IMR-90 (cell line): ENCODE data around the gene THADA. TPM values are rescaled to one million over a fixed set of nuclear protein-coding genes. Genes with fewer than 3 reads are reported as not detected.

Experiments
- ATAC-seq: fragments of 200-7000 bp; cut with Tn5 transposase; 2 replicates; pipeline ENCODE4 v1.9.1; 2020; ENCODE audit warnings: low read depth, mild to moderate bottlenecking, moderate library complexity
- BruUV-seq: library from RNA; stranded (reverse); fragments of 400-500 nt; replicated peaks from 2 replicates; lab custom pipeline; 2021; lab: Mats Ljungman, UMichigan
- CTCF ChIA-PET: fragments of 300-600 bp; formaldehyde crosslinking; extraction: SDS; loops from one replicate; lab custom pipeline; 2021; ENCODE audit warnings: antibody characterized with exemption; lab: Yijun Ruan, JAX
- POLR2A ChIA-PET: fragments of 300-600 bp; sonication (Branson Sonifier 250); formaldehyde crosslinking; loops from one replicate; lab custom pipeline; 2022; ENCODE audit warnings: antibody characterized with exemption; ENCODE audit not compliant: unreplicated experiment; lab: Charles Lee
- DNase-seq: peaks from one replicate; pipeline ENCODE4 v3.0.0; 2013
- H2AFZ ChIP-seq: replicated peaks from 2 replicates; pipeline ENCODE3; 2013; ENCODE audit warnings: low read length, mild to moderate bottlenecking; ENCODE audit not compliant: poor library complexity
- H2AK5ac ChIP-seq: 2 replicates; pipeline ENCODE4 v1.6.1; 2013; ENCODE audit warnings: low read depth, low read length, inconsistent platforms
- H2AK9ac ChIP-seq: replicated peaks from 2 replicates; pipeline ENCODE3; 2013; ENCODE audit warnings: mild to moderate bottlenecking, low read depth, low read length, moderate library complexity; ENCODE audit not compliant: poor library complexity
- H2BK120ac ChIP-seq: 2 replicates; pipeline ENCODE4 v1.6.1; 2013; ENCODE audit warnings: low read depth, low read length, inconsistent platforms
- H2BK15ac ChIP-seq: 3 replicates; pipeline ENCODE4 v1.6.1; 2013; ENCODE audit warnings: low read depth, low read length, inconsistent platforms
- H2BK20ac ChIP-seq: 2 replicates; pipeline ENCODE4 v1.6.1; 2013; ENCODE audit warnings: low read depth, mild to moderate bottlenecking, inconsistent platforms, low read length, moderate library complexity
- H2BK5ac ChIP-seq: 2 replicates; pipeline ENCODE4 v1.6.1; 2013; ENCODE audit warnings: mild to moderate bottlenecking, low read depth, low read length, inconsistent platforms; ENCODE audit not compliant: poor library complexity, severe bottlenecking
- H3K14ac ChIP-seq: replicated peaks from 2 replicates; pipeline ENCODE4 v1.6.1; 2013; ENCODE audit warnings: low read depth, low read length, inconsistent platforms
- H3K18ac ChIP-seq: 2 replicates; pipeline ENCODE4 v1.6.1; 2013; ENCODE audit warnings: low read depth, low read length, control low read depth
- H3K23ac ChIP-seq: 2 replicates; pipeline ENCODE4 v1.6.1; 2013; ENCODE audit warnings: low read depth, low read length, inconsistent platforms
- H3K27ac ChIP-seq: 2 replicates; pipeline ENCODE4 v1.5.1; 2013; ENCODE audit warnings: mild to moderate bottlenecking, control low read depth, low read length; ENCODE audit not compliant: insufficient read depth
- H3K27me3 ChIP-seq: 2 replicates; pipeline ENCODE4 v1.6.1; 2013; ENCODE audit warnings: low read length; ENCODE audit not compliant: control insufficient read depth, insufficient read depth
- H3K36me3 ChIP-seq: 2 replicates; pipeline ENCODE4 v1.6.1; 2013; ENCODE audit warnings: low read length, mixed read lengths; ENCODE audit not compliant: control insufficient read depth, insufficient read depth
- H3K4ac ChIP-seq: 2 replicates; pipeline ENCODE4 v1.6.1; 2013; ENCODE audit warnings: low read depth, low read length, inconsistent platforms
- H3K4me1 ChIP-seq: 2 replicates; pipeline ENCODE4 v1.6.1; 2013; ENCODE audit warnings: low read length, mixed read lengths; ENCODE audit not compliant: control insufficient read depth, insufficient read depth
- H3K4me2 ChIP-seq: 2 replicates; pipeline ENCODE4 v1.6.1; 2013; ENCODE audit warnings: low read depth, mild to moderate bottlenecking, control low read depth, low read length, moderate library complexity
- H3K4me3 ChIP-seq: 2 replicates; pipeline ENCODE4 v1.5.1; 2013; ENCODE audit warnings: low read depth, mild to moderate bottlenecking, control low read depth, low read length, moderate library complexity; ENCODE audit not compliant: insufficient read depth
- H3K56ac ChIP-seq: 2 replicates; pipeline ENCODE4 v1.6.1; 2013; ENCODE audit warnings: low read length, inconsistent platforms; ENCODE audit not compliant: insufficient read depth; ENCODE audit errors: extremely low read depth
- H3K79me1 ChIP-seq, 2 experiments: 2 replicates each; pipeline ENCODE4 v1.6.1; 2013; ENCODE audit warnings: low read length in 2 of 2, inconsistent platforms in 1 of 2, low read depth in 1 of 2
- H3K9ac ChIP-seq: 2 replicates; pipeline ENCODE4 v1.6.1; 2013; ENCODE audit warnings: low read depth, low read length, control low read depth
- H3K9me1 ChIP-seq: 2 replicates; pipeline ENCODE4 v1.6.1; 2013; ENCODE audit warnings: low read length, inconsistent platforms; ENCODE audit not compliant: insufficient read depth
- H3K9me3 ChIP-seq: 2 replicates; pipeline ENCODE4 v1.6.1; 2013; ENCODE audit warnings: low read length; ENCODE audit not compliant: control insufficient read depth, insufficient read depth
- H4K20me1 ChIP-seq: 2 replicates; pipeline ENCODE4 v1.6.1; 2013; ENCODE audit warnings: low read length, inconsistent platforms; ENCODE audit not compliant: insufficient read depth
- H4K5ac ChIP-seq: 2 replicates; pipeline ENCODE4 v1.6.1; 2013; ENCODE audit warnings: mild to moderate bottlenecking, low read depth, low read length, control low read depth
- H4K8ac ChIP-seq, 2 experiments: 2 replicates each; pipeline ENCODE4 v1.6.1; 2013; ENCODE audit warnings: low read depth in 2 of 2, low read length in 2 of 2, control low read depth in 1 of 2, inconsistent platforms in 1 of 2
- H4K91ac ChIP-seq: 2 replicates; pipeline ENCODE4 v1.6.1; 2013; ENCODE audit warnings: low read depth, low read length, inconsistent platforms; ENCODE audit not compliant: insufficient read depth
- BHLHE40 ChIP-seq: fragments of 150-350 bp; IDR thresholded peaks from 2 replicates; pipeline ENCODE4 v1.6.1; 2016; ENCODE audit warnings: mild to moderate bottlenecking, low read depth, low read length
- CEBPB ChIP-seq: IDR thresholded peaks from 2 replicates; pipeline ENCODE4 v1.6.1; 2012; ENCODE audit warnings: low read depth, low read length, improper control_type of control experiment
- CHD1 ChIP-seq: IDR thresholded peaks from 2 replicates; pipeline ENCODE4 v1.6.1; 2012; ENCODE audit warnings: low read depth, low read length, improper control_type of control experiment
- CTCF ChIP-seq: conservative IDR thresholded peaks from 2 replicates; pipeline ENCODE4 v1.5.1; 2012; ENCODE audit warnings: mild to moderate bottlenecking, low read depth, low read length, improper control_type of control experiment
- ELK1 ChIP-seq: fragments of 150-350 bp; IDR thresholded peaks from 2 replicates; pipeline ENCODE4 v1.6.1; 2016; ENCODE audit warnings: low read depth, mild to moderate bottlenecking, low read length, moderate library complexity, borderline replicate concordance
- FOS ChIP-seq: fragments of 150-350 bp; IDR thresholded peaks from 2 replicates; pipeline ENCODE4 v1.6.1; 2016; ENCODE audit warnings: low read depth, low read length
- MAFK ChIP-seq: IDR thresholded peaks from 2 replicates; pipeline ENCODE4 v1.6.1; 2012; ENCODE audit warnings: low read depth, low read length, improper control_type of control experiment
- MXI1 ChIP-seq: IDR thresholded peaks from 2 replicates; pipeline ENCODE4 v1.6.1; 2012; ENCODE audit warnings: low read depth, mild to moderate bottlenecking, low read length, moderate library complexity, borderline replicate concordance
- NFE2L2 ChIP-seq: fragments of 150-350 bp; IDR thresholded peaks from 2 replicates; pipeline ENCODE4 v1.6.1; 2016; ENCODE audit warnings: low read depth, mild to moderate bottlenecking, low read length
- POLR2A ChIP-seq: IDR thresholded peaks from 2 replicates; pipeline ENCODE4 v1.6.1; 2012; ENCODE audit warnings: mild to moderate bottlenecking, low read depth, low read length
- RAD21 ChIP-seq: IDR thresholded peaks from 2 replicates; pipeline ENCODE4 v1.6.1; 2012; ENCODE audit warnings: low read length, improper control_type of control experiment
- RFX5 ChIP-seq: IDR thresholded peaks from 2 replicates; pipeline ENCODE4 v1.8.0; 2012; ENCODE audit warnings: low read depth, mild to moderate bottlenecking, low read length, moderate library complexity
- SMC3 ChIP-seq: fragments of 150-350 bp; IDR thresholded peaks from 2 replicates; pipeline ENCODE4 v1.6.1; 2016; ENCODE audit warnings: low read depth, mild to moderate bottlenecking, antibody characterized with exemption, low read length, moderate library complexity
- USF2 ChIP-seq: fragments of 150-350 bp; IDR thresholded peaks from 2 replicates; pipeline ENCODE4 v1.6.1; 2017; ENCODE audit warnings: mild to moderate bottlenecking, antibody characterized with exemption, low read length, low read depth
- WGBS, 2 experiments: methylation state at CpG; one replicate each; pipeline versions ENCODE4 v1.1.5 to v1.1.7; 2013; ENCODE audit warnings: missing lambda C conversion rate in 2 of 2; ENCODE audit not compliant: insufficient read length in 1 of 2; ENCODE audit errors: extremely low coverage in 2 of 2; 5-methylcytosine and 5-hydroxymethylcytosine counted together
- dilution Hi-C: fragments of 300-500 bp; cut with HindIII; formaldehyde crosslinking; loops from one replicate; pipeline ENCODE4 v1.14.3; 2018; ENCODE audit warnings: low sequenced_read_pairs; ENCODE audit not compliant: unreplicated experiment
- in situ Hi-C: fragments of 300-500 bp; cut with MboI; formaldehyde crosslinking; loops from 3 replicates; pipeline ENCODE4 v1.14.3; 2019; ENCODE audit warnings: low sequenced_read_pairs, inconsistent platforms, mixed read lengths
- intact Hi-C: fragments of 100-400 bp; cut with micrococcal nuclease; formaldehyde crosslinking; loops from 2 replicates; pipeline ENCODE4 v1.10.0; 2022
- polyA plus RNA-seq, 3 experiments: library from polyadenylated mRNA; depleted of rRNA; stranded (reverse); fragments of >200 nt; gene quantifications; 2 replicates each; pipeline ENCODE4 v1.2.3, GENCODE V29; 2012; ENCODE audit warnings: low replicate concordance in 1 of 3
- total RNA-seq: library from RNA; depleted of rRNA; stranded (reverse); fragments of >200 nt; gene quantifications from 2 replicates; pipeline ENCODE4 v1.2.3, GENCODE V29; 2012

THADA gene
- total and polyA plus RNA-seq, 2 of the 4 experiments (the other 2 are of a cell fraction), result 10.5 to 21.3 TPM

- Histone ChIP-seq H3K27ac (peak overlapping the region; percentile 87; the same call in 1 of the 2 replicates), H4K91ac (no peak overlapping the region), H3K36me3 (no peaks in the 10 kb centered on the region), H3K4me1 (peaks cover 10% of the 10 kb centered on the region), H3K23ac (no peak overlapping the region), H2BK120ac (peak overlapping the region; percentile 42; the same call in 1 of the 2 replicates), H2AK5ac (no peak overlapping the region), H2AK9ac (no peak overlapping the region), H2AFZ (no peak overlapping the region), H3K4me3 (no peak overlapping the region), H2BK5ac (no peak overlapping the region), H3K79me1 (no peaks in the 10 kb centered on the region), H3K9me1 (no peaks in the 10 kb centered on the region), H3K9ac (peak overlapping the region; percentile 10; the same call in 1 of the 2 replicates), H3K4ac (peak overlapping the region; percentile 33; the same call in 1 of the 2 replicates), H2BK20ac (peak overlapping the region; percentile 72; the same call in 1 of the 2 replicates), H3K18ac (peak overlapping the region; percentile 53), H2BK15ac (peak overlapping the region; percentile 27; the same call in 1 of the 3 replicates), H4K8ac (peak overlapping the region in 1 of 2 experiments; percentile 8; a peak in 1 of 4 replicates), H3K14ac (peak overlapping the region; percentile 35; the same call in 1 of the 2 replicates), H3K27me3 (no peaks in the 10 kb centered on the region), H3K9me3 (no peaks in the 10 kb centered on the region), H4K5ac (peak overlapping the region; percentile 67), H3K4me2 (no peak overlapping the region), H4K20me1 (no peaks in the 10 kb centered on the region), H3K56ac (no peak overlapping the region)
- intact Hi-C loops (loop anchor here (5.0 kb wide), 1 partner anchor 39 kb away; no protein-coding TSS in a partner anchor), dilution Hi-C loops (no loop called here), in situ Hi-C loops (no loop called here)
- DNase-seq, result peak; percentile 21
- ChIA-PET CTCF (no interaction called here), POLR2A (no interaction called here)
- ATAC-seq, result peak; percentile 62
- WGBS, 2 experiments, result 83% methylated on average over 1 of the region's 2 CpGs; no CpG with 5 or more reads in 1 of the 2 experiments
- no TSS peak for BruUV-seq
- TF ChIP-seq FOS, result no peak
- TF ChIP-seq POLR2A, result no peak
- no peak for TF ChIP-seq NFE2L2
- no peak for TF ChIP-seq ELK1
- no peak for TF ChIP-seq MXI1
- TF ChIP-seq RAD21, result no peak
- TF ChIP-seq CTCF, result no peak
- no peak for TF ChIP-seq MAFK
- no peak for TF ChIP-seq CEBPB
- TF ChIP-seq SMC3, result no peak
- TF ChIP-seq USF2, result no peak
- no peak for TF ChIP-seq RFX5
- TF ChIP-seq CHD1, result no peak
- TF ChIP-seq BHLHE40, result no peak
These were observed 237.2 kb downstream of the THADA start for GRCh38 chr2:43358410-43359201.
